Activated CD4-positive, alpha-beta memory T cell treated with anti-CD3 and anti-CD28 coated beads for 36 hours (primary cell): ENCODE results near the gene RPL41. TPM values are rescaled to one million over a fixed set of nuclear protein-coding genes. Genes with fewer than 3 reads are reported as not detected.
"Not testable (repeated sequence)": the region's sequence is repeated elsewhere in the genome, so short reads cannot be mapped to it uniquely, and the experiment has no call there.

ENCODE experiments used
- CTCF ChIA-PET: fragments of 350-600 bp; sonication (Branson Sonifier 250); formaldehyde crosslinking; loops from one replicate; lab custom pipeline; 2021; ENCODE audit warnings: antibody characterized with exemption, inconsistent platforms; lab: Charles Lee
- POLR2A ChIA-PET: fragments of 350-600 bp; sonication (Branson Sonifier 250); formaldehyde crosslinking; loops from one replicate; lab custom pipeline; 2021; ENCODE audit warnings: antibody characterized with exemption; lab: Charles Lee
- DNase-seq: peaks from one replicate; pipeline ENCODE4 v3.0.0-alpha.2; 2020
- H3K27ac Mint-ChIP-seq: one replicate; pipeline ENCODE4 v1.8.0; 2021; ENCODE audit warnings: mixed read lengths
- H3K27me3 Mint-ChIP-seq: one replicate; pipeline ENCODE4 v1.8.0; 2021; ENCODE audit warnings: mixed read lengths
- H3K36me3 Mint-ChIP-seq: one replicate; pipeline ENCODE4 v1.8.0; 2021; ENCODE audit warnings: mixed read lengths
- H3K4me1 Mint-ChIP-seq: one replicate; pipeline ENCODE4 v1.8.0; 2021; ENCODE audit warnings: low read depth, mixed read lengths
- H3K4me3 Mint-ChIP-seq: one replicate; pipeline ENCODE4 v1.8.0; 2021; ENCODE audit warnings: mild to moderate bottlenecking, mixed read lengths
- H3K9me3 Mint-ChIP-seq: one replicate; pipeline ENCODE4 v1.8.0; 2021; ENCODE audit warnings: mixed read lengths
- intact Hi-C: fragments of 100-400 bp; cut with micrococcal nuclease; formaldehyde crosslinking; loops from one replicate; pipeline ENCODE4 v1.15.1; 2023
- total RNA-seq, 2 experiments: library from RNA; stranded (reverse); gene quantifications; one replicate each; pipeline ENCODE4 v1.2.3, GENCODE V29; 2021

Gene RPL41
- 1,000 to 10,000 TPM; 5,210 to 5,251 TPM for total RNA-seq

- Mint-ChIP-seq H3K4me1 (peaks cover 29% of the 10 kb centered on the region), H3K9me3 (no peaks in the 10 kb centered on the region), H3K36me3 (peaks cover 52% of the 10 kb centered on the region), H3K4me3 (peak within 1 kb of the TSS; percentile 99), H3K27ac (peak within 1 kb of the TSS; percentile 100), H3K27me3 (no peaks in the 10 kb centered on the region)
- DNase-seq: peak; percentile 96
- ChIA-PET CTCF (interaction anchor here (2.0 to 6.9 kb wide), 5 partner anchors 12 to 74 kb away, joined by 6 to 168 read pairs (median 60); partner anchors contain the start of genes ESYT1, MYL6, PA2G4 and SMARCC2), POLR2A (interaction anchor here (0.6 to 6.7 kb wide), 10 partner anchors 11 to 378 kb away, joined by 3 to 101 read pairs (median 6); partner anchors contain the start of genes ESYT1, IL23A, PA2G4 and RAB5B)
- intact Hi-C loops: loop anchor here (1.0 to 5.0 kb wide), 8 partner anchors 12 to 516 kb away; partner anchors contain the start of genes BAZ2A, CNPY2, ORMDL2 and PA2G4
Measured at GRCh38 chr12:56116267-56117081, at the start of gene RPL41. Gene RPL41, plus strand, starts transcription at chr12:56116633.

DNA sequence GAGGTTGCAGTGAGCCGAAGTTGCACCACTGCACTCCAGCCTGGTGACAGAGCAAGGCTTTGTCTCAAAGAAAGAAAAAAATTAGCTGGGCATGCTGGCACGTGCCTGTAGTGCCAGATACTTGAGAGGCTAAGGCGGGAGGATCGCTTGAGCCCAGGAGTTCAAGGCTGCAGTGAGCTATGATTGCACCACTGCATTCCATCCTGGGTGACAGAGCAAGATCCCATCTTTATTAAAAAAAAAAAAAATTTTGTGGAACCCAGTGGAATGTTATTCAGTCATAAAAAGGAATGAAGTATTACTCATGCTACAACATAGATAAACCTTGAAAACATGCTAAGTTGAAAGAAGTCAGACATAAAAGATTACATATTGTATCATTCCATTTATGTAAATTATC is 44.8 kb upstream of the RPL41 start:
- POLR2A ChIA-PET: no interaction called here
- DNase-seq: no peak
- Mint-ChIP-seq H3K4me1 (peaks cover 4% of the 10 kb centered on the region), H3K27ac (no peak overlapping the region), H3K27me3 (no peaks in the 10 kb centered on the region), H3K9me3 (no peaks in the 10 kb centered on the region), H3K4me3 (no peak overlapping the region), H3K36me3 (no peaks in the 10 kb centered on the region)
- intact Hi-C loops: no loop called here
- CTCF ChIA-PET: interaction anchor here (0.6 to 0.9 kb wide), 2 partner anchors 14 to 85 kb away, joined by 3 read pairs; no protein-coding TSS in a partner anchor

DNA sequence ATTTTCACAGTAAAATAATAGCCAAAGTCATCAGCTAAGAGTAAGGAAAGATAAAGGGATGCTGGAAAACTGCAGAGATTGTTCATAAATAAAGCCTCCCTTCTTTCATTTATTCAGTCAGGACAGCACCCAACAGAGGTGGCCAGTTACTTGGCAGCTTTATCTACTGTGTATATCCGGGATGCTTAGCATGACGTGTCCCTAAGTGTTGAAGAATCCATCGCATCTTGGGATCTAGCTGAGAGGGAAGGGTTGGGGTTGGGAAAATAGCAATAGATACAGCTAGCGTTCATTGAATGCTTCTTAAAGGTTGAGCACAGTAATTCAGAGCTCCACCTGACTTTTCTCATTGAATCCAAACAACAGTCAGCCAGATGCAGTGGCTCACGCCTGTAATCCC is 42.0 kb upstream of the RPL41 start:
- no peak for DNase-seq
- H3K36me3 Mint-ChIP-seq: no peaks in the 10 kb centered on the region
- ChIA-PET POLR2A (no interaction called here), CTCF (no interaction called here)
- no peak overlapping the region for H3K27ac Mint-ChIP-seq
- no peak overlapping the region for H3K4me3 Mint-ChIP-seq
- no peaks in the 10 kb centered on the region for H3K4me1 Mint-ChIP-seq
- intact Hi-C loops: no loop called here
- no peaks in the 10 kb centered on the region for H3K27me3 Mint-ChIP-seq
- H3K9me3 Mint-ChIP-seq: no peaks in the 10 kb centered on the region

- not testable (repeated sequence) for H3K4me1 Mint-ChIP-seq, DNase-seq, H3K36me3 Mint-ChIP-seq, H3K27ac Mint-ChIP-seq, H3K4me3 Mint-ChIP-seq, H3K9me3 Mint-ChIP-seq, H3K27me3 Mint-ChIP-seq
- intact Hi-C loops: loop anchor here (2.0 kb wide), 1 partner anchor 39 kb away; the partner anchor contains the start of gene RPL41
- POLR2A ChIA-PET: interaction anchor here (0.6 to 4.9 kb wide), 3 partner anchors 26 to 86 kb away, joined by 3 to 23 read pairs (median 4); partner anchors contain the start of genes PA2G4 and ZC3H10
- CTCF ChIA-PET: interaction anchor here (0.7 to 3.3 kb wide), 5 partner anchors 10 to 82 kb away, joined by 3 to 16 read pairs (median 3); partner anchors contain the start of gene PA2G4
Measured at GRCh38 chr12:56077966-56078365, 38.5 kb upstream of the RPL41 start.

DNA sequence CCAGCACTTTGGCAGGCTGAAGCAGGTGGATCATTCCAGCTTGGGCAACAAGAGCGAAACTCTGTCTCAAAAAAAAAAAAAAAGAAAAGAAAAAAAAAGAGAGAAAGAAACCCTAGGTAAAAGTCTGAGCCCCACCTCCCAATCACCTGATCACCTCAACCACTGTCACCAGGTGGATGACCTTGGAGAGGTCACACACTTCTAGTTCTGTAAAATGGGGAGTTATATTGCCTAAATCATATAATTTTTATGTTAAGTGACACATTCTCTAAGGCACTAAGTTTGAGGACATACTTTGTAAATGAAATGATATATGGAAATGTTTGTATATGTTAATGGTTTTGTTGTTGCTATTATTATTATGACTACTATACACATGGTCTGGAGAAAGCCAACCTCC is 38.0 kb upstream of the RPL41 start:
- intact Hi-C loops: loop anchor here (2.0 kb wide), 1 partner anchor 38 kb away; the partner anchor contains the start of gene RPL41
- H3K27ac Mint-ChIP-seq: no peak overlapping the region
- ChIA-PET CTCF (interaction anchor here (0.5 to 3.3 kb wide), 6 partner anchors 13 to 83 kb away, joined by 3 to 16 read pairs (median 4); partner anchors contain the start of gene PA2G4), POLR2A (interaction anchor here (0.6 to 4.9 kb wide), 2 partner anchors 26 to 86 kb away, joined by 3 to 23 read pairs; partner anchors contain the start of gene PA2G4)
- peaks cover 5% of the 10 kb centered on the region for H3K4me1 Mint-ChIP-seq
- no peaks in the 10 kb centered on the region for H3K36me3 Mint-ChIP-seq
- H3K27me3 Mint-ChIP-seq: peaks cover 5% of the 10 kb centered on the region
- no peaks in the 10 kb centered on the region for H3K9me3 Mint-ChIP-seq
- peak overlapping the region; percentile 49 for H3K4me3 Mint-ChIP-seq
- no peak for DNase-seq

- intact Hi-C loops: loop anchor here (1.0 to 2.0 kb wide), 2 partner anchors 25 to 38 kb away; partner anchors contain the start of genes PA2G4 and RPL41
- ChIA-PET CTCF (interaction anchor here (0.5 to 3.3 kb wide), 8 partner anchors 12 to 94 kb away, joined by 3 to 16 read pairs (median 4); partner anchors contain the start of genes PA2G4 and ZC3H10), POLR2A (interaction anchor here (4.9 kb wide), 1 partner anchor 25 kb away, joined by 23 read pairs; the partner anchor contains the start of gene PA2G4)
- H3K27me3 Mint-ChIP-seq: peaks cover 7% of the 10 kb centered on the region
- H3K9me3 Mint-ChIP-seq: no peaks in the 10 kb centered on the region
- no peaks in the 10 kb centered on the region for H3K36me3 Mint-ChIP-seq
- DNase-seq: peak; percentile 74
- H3K4me1 Mint-ChIP-seq: peaks cover 5% of the 10 kb centered on the region
- no peak overlapping the region for H3K27ac Mint-ChIP-seq
- H3K4me3 Mint-ChIP-seq: peak overlapping the region; percentile 74
Measured at GRCh38 chr12:56078931-56079722, 37.3 kb upstream of the RPL41 start.

GRCh38 chr12:56079723-56080555 is 36.5 kb upstream of the RPL41 start, which contains the start of gene ERBB3:
Gene ERBB3, plus strand, starts transcription at chr12:56080165. Its CDS starts 136 bp downstream, at chr12:56080301.
- Mint-ChIP-seq H3K9me3 (no peaks in the 10 kb centered on the region), H3K4me1 (peaks cover 5% of the 10 kb centered on the region), H3K36me3 (no peaks in the 10 kb centered on the region), H3K4me3 (peak within 1 kb of the TSS; percentile 74), H3K27ac (no peak within 1 kb of the TSS), H3K27me3 (peaks cover 7% of the 10 kb centered on the region)
- peak; percentile 84 for DNase-seq
- ChIA-PET POLR2A (interaction anchor here (4.9 kb wide), 1 partner anchor 24 kb away, joined by 23 read pairs; the partner anchor contains the start of gene PA2G4), CTCF (interaction anchor here (0.9 to 3.3 kb wide), 10 partner anchors 13 to 113 kb away, joined by 3 to 16 read pairs (median 4); partner anchors contain the start of genes PA2G4 and ZC3H10)
- intact Hi-C loops: loop anchor here (1.0 to 2.0 kb wide), 3 partner anchors 24 to 37 kb away; partner anchors contain the start of genes PA2G4 and RPL41

- Mint-ChIP-seq H3K36me3 (no peaks in the 10 kb centered on the region), H3K4me1 (peaks cover 5% of the 10 kb centered on the region), H3K27ac (no peak overlapping the region), H3K27me3 (peaks cover 7% of the 10 kb centered on the region), H3K4me3 (peak overlapping the region; percentile 74), H3K9me3 (no peaks in the 10 kb centered on the region)
- ChIA-PET CTCF (interaction anchor here (0.9 to 3.3 kb wide), 7 partner anchors 14 to 112 kb away, joined by 3 to 16 read pairs (median 3); partner anchors contain the start of gene PA2G4), POLR2A (interaction anchor here (4.9 kb wide), 1 partner anchor 24 kb away, joined by 23 read pairs; the partner anchor contains the start of gene PA2G4)
- intact Hi-C loops: loop anchor here (2.0 kb wide), 1 partner anchor 34 kb away; no protein-coding TSS in a partner anchor
- DNase-seq: no peak
Measured at GRCh38 chr12:56080556-56081138, 35.8 kb upstream of the RPL41 start.

DNA sequence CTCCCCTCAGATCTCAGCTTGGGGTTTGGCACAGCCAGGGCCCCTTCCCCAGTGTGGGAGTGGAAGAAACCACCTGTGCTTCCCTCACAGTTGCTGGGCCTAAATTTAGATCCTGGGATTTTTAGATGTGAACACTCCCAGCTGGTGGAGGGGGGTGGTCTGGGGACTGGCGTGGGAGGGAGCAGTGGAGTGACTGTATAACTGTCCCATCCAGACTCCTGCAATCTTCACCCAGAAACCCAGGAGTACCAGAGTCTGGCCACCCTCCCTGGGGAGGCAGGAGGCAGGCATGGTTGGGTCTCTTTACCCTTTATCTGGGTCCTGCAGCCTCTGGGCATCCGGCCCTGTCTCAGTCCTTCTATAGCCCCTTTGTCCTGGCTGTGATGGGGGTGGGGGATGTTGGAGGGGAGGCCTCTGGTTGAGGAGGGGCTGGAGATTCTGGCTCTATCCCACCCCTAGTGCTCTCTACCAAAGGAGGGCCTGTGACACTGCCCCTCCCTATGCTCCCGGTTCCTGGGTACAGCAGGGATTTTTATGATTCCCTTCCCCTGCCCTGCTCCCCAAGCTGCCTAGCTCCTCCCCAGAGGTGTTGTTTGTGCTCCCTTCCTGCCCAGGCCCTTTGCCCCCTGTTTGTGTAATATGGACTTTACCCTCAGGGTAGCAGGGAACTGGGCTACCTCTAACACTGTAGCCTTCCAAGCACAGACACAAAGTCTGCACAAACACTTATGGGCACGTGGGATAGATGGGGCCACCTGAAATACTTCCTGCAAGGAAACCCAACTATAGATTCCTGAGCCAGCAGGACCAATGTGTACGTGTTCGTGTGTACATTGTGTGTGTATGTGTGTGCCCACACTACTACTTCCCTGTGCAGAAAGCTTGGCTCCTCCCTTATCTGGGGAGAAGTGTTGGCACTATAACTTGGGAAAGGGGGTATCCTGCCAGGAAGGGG is 34.8 kb upstream of the RPL41 start:
- Mint-ChIP-seq H3K36me3 (no peaks in the 10 kb centered on the region), H3K27me3 (peaks cover 7% of the 10 kb centered on the region), H3K9me3 (no peaks in the 10 kb centered on the region), H3K27ac (no peak overlapping the region), H3K4me3 (no peak overlapping the region), H3K4me1 (peaks cover 5% of the 10 kb centered on the region)
- no peak for DNase-seq
- intact Hi-C loops: loop anchor here (2.0 kb wide), 1 partner anchor 35 kb away; no protein-coding TSS in a partner anchor
- CTCF ChIA-PET: interaction anchor here (1.0 to 2.3 kb wide), 5 partner anchors 15 to 111 kb away, joined by 3 to 5 read pairs (median 3); no protein-coding TSS in a partner anchor
- POLR2A ChIA-PET: interaction anchor here (4.9 kb wide), 1 partner anchor 22 kb away, joined by 23 read pairs; the partner anchor contains the start of gene PA2G4
